Skeletal muscle satellite cell (primary cell): ENCODE results near the gene KASH5.

ENCODE experiments used
- H3K27me3 ChIP-seq: 2 replicates; pipeline ENCODE4 v1.7.0; 2013; ENCODE audit warnings: low read length; ENCODE audit not compliant: control insufficient read depth, insufficient read depth
- H3K36me3 ChIP-seq: 2 replicates; pipeline ENCODE4 v1.7.0; 2013; ENCODE audit warnings: mild to moderate bottlenecking, control low read depth, low read length; ENCODE audit not compliant: insufficient read depth
- H3K4me1 ChIP-seq: 2 replicates; pipeline ENCODE4 v1.7.0; 2013; ENCODE audit warnings: low read length; ENCODE audit not compliant: control insufficient read depth, insufficient read depth
- H3K4me2 ChIP-seq: 2 replicates; pipeline ENCODE4 v1.7.0; 2013; ENCODE audit warnings: mild to moderate bottlenecking, low read length
- H3K4me3 ChIP-seq: 2 replicates; pipeline ENCODE4 v1.7.0; 2013; ENCODE audit warnings: low read length
- H3K9ac ChIP-seq: 2 replicates; pipeline ENCODE4 v1.7.0; 2013; ENCODE audit warnings: mild to moderate bottlenecking, low read depth, low read length, moderate library complexity
- H3K9me3 ChIP-seq: replicated peaks from 2 replicates; pipeline ENCODE4 v1.7.0; 2013; ENCODE audit warnings: mild to moderate bottlenecking, control low read depth, low read length

Gene KASH5

GRCh38 chr19:49427855-49428546, 40.0 kb downstream of the KASH5 start:
- Histone ChIP-seq H3K4me3 (no peak overlapping the region), H3K9ac (no peak overlapping the region), H3K27me3 (peaks cover 94% of the 10 kb centered on the region), H3K4me2 (peak overlapping the region; percentile 19), H3K9me3 (no peaks in the 10 kb centered on the region), H3K4me1 (no peaks in the 10 kb centered on the region), H3K36me3 (no peaks in the 10 kb centered on the region)

GRCh38 chr19:49428547-49429451, 40.8 kb downstream of the KASH5 start:
- Histone ChIP-seq H3K4me2 (peak overlapping the region; percentile 19), H3K9me3 (no peaks in the 10 kb centered on the region), H3K27me3 (peaks cover 94% of the 10 kb centered on the region), H3K4me3 (no peak overlapping the region), H3K9ac (no peak overlapping the region), H3K4me1 (no peaks in the 10 kb centered on the region), H3K36me3 (no peaks in the 10 kb centered on the region)

GRCh38 chr19:49430172-49430677, 42.2 kb downstream of the KASH5 start:
- peaks cover 90% of the 10 kb centered on the region for H3K27me3 ChIP-seq
- no peaks in the 10 kb centered on the region for H3K9me3 ChIP-seq
- H3K4me3 ChIP-seq, result no peak overlapping the region
- H3K4me1 ChIP-seq, result no peaks in the 10 kb centered on the region
- H3K9ac ChIP-seq, result no peak overlapping the region
- no peaks in the 10 kb centered on the region for H3K36me3 ChIP-seq
- no peak overlapping the region for H3K4me2 ChIP-seq

- Histone ChIP-seq H3K27me3 (peaks cover 90% of the 10 kb centered on the region), H3K9me3 (no peaks in the 10 kb centered on the region), H3K4me2 (no peak overlapping the region), H3K4me1 (no peaks in the 10 kb centered on the region), H3K4me3 (no peak overlapping the region), H3K36me3 (no peaks in the 10 kb centered on the region), H3K9ac (no peak overlapping the region)
These were observed 42.8 kb downstream of the KASH5 start for GRCh38 chr19:49430678-49431329.

- Histone ChIP-seq H3K9ac (no peak overlapping the region), H3K4me3 (no peak overlapping the region), H3K36me3 (no peaks in the 10 kb centered on the region), H3K4me2 (no peak overlapping the region), H3K4me1 (no peaks in the 10 kb centered on the region), H3K9me3 (no peaks in the 10 kb centered on the region), H3K27me3 (peaks cover 90% of the 10 kb centered on the region)
These were observed 43.3 kb downstream of the KASH5 start for GRCh38 chr19:49431330-49431749.

GRCh38 chr19:49432141-49433073, 44.4 kb downstream of the KASH5 start:
- no peaks in the 10 kb centered on the region for H3K4me1 ChIP-seq
- H3K36me3 ChIP-seq, result no peaks in the 10 kb centered on the region
- H3K9me3 ChIP-seq, result no peaks in the 10 kb centered on the region
- H3K9ac ChIP-seq, result no peak overlapping the region
- no peak overlapping the region for H3K4me3 ChIP-seq
- H3K4me2 ChIP-seq, result no peak overlapping the region
- peaks cover 89% of the 10 kb centered on the region for H3K27me3 ChIP-seq

- no peak overlapping the region for H3K4me3 ChIP-seq
- H3K9ac ChIP-seq, result no peak overlapping the region
- H3K4me2 ChIP-seq, result no peak overlapping the region
- no peaks in the 10 kb centered on the region for H3K4me1 ChIP-seq
- H3K27me3 ChIP-seq, result peaks cover 91% of the 10 kb centered on the region
- no peaks in the 10 kb centered on the region for H3K36me3 ChIP-seq
- no peaks in the 10 kb centered on the region for H3K9me3 ChIP-seq
These were observed 45.3 kb downstream of the KASH5 start for GRCh38 chr19:49433240-49433901.

- H3K27me3 ChIP-seq, result peaks cover 91% of the 10 kb centered on the region
- no peak overlapping the region for H3K4me3 ChIP-seq
- H3K9me3 ChIP-seq, result no peaks in the 10 kb centered on the region
- no peak overlapping the region for H3K9ac ChIP-seq
- no peaks in the 10 kb centered on the region for H3K36me3 ChIP-seq
- no peaks in the 10 kb centered on the region for H3K4me1 ChIP-seq
- no peak overlapping the region for H3K4me2 ChIP-seq
These were observed 47.0 kb downstream of the KASH5 start for GRCh38 chr19:49434907-49435583.

GRCh38 chr19:49435670-49436069, 47.6 kb downstream of the KASH5 start:
- no peaks in the 10 kb centered on the region for H3K9me3 ChIP-seq
- H3K4me3 ChIP-seq, result no peak overlapping the region
- H3K4me1 ChIP-seq, result no peaks in the 10 kb centered on the region
- no peak overlapping the region for H3K9ac ChIP-seq
- peaks cover 91% of the 10 kb centered on the region for H3K27me3 ChIP-seq
- H3K4me2 ChIP-seq, result no peak overlapping the region
- H3K36me3 ChIP-seq, result no peaks in the 10 kb centered on the region
